Measurements from ENCODE around the gene KLHL30.
"Not testable (repeated sequence)": the region's sequence is repeated elsewhere in the genome, so short reads cannot be mapped to it uniquely, and the experiment has no call there.

The KLHL30 gene

GRCh38 chr2:238101891-238102841, 36.3 kb upstream of the KLHL30 start:
- DNase-seq (ENCODE audit: low read depth in 2 of 2, low spot score in 1 of 2), result no peak

GRCh38 chr2:238102865-238103264, 35.6 kb upstream of the KLHL30 start:
- no peak for DNase-seq (ENCODE audit: low read depth in 2 of 2, low spot score in 1 of 2)

- no peak for DNase-seq (ENCODE audit: low read depth in 2 of 2, low spot score in 1 of 2)
These were observed 34.8 kb upstream of the KLHL30 start for GRCh38 chr2:238103465-238104225.

GRCh38 chr2:238104226-238104690, 34.2 kb upstream of the KLHL30 start:
- DNase-seq (ENCODE audit: low read depth in 2 of 2, low spot score in 1 of 2), result no peak

- no peak for DNase-seq (ENCODE audit: low read depth in 2 of 2, low spot score in 1 of 2)
These were observed 33.6 kb upstream of the KLHL30 start for GRCh38 chr2:238104691-238105371.

- DNase-seq (ENCODE audit: low read depth in 2 of 2, low spot score in 1 of 2), result no peak
These were observed 32.7 kb upstream of the KLHL30 start for GRCh38 chr2:238105506-238106338.

- DNase-seq (ENCODE audit: low read depth in 2 of 2, low spot score in 1 of 2), result no peak
These were observed 32.1 kb upstream of the KLHL30 start for GRCh38 chr2:238106339-238106697.

GRCh38 chr2:238106698-238107524, 31.6 kb upstream of the KLHL30 start:
- no peak for DNase-seq (ENCODE audit: low read depth in 2 of 2, low spot score in 1 of 2)

- DNase-seq (ENCODE audit: low read depth in 2 of 2, low spot score in 1 of 2), result no peak
These were observed 30.7 kb upstream of the KLHL30 start for GRCh38 chr2:238107525-238108422.

GRCh38 chr2:238108423-238109183, 29.9 kb upstream of the KLHL30 start:
- DNase-seq (ENCODE audit: low read depth in 2 of 2, low spot score in 1 of 2), result no peak

GRCh38 chr2:238113611-238114010, 24.9 kb upstream of the KLHL30 start:
- no peak for DNase-seq (ENCODE audit: low read depth in 2 of 2, low spot score in 1 of 2)

- no peak for DNase-seq (ENCODE audit: low read depth in 2 of 2, low spot score in 1 of 2)
These were observed 24.1 kb upstream of the KLHL30 start for GRCh38 chr2:238114331-238114841.

- no peak for DNase-seq (ENCODE audit: low read depth in 2 of 2, low spot score in 1 of 2)
These were observed 23.4 kb upstream of the KLHL30 start for GRCh38 chr2:238114851-238115660.

GRCh38 chr2:238115709-238116108, 22.8 kb upstream of the KLHL30 start:
- DNase-seq (ENCODE audit: low read depth in 2 of 2, low spot score in 1 of 2), result not testable (repeated sequence)

GRCh38 chr2:238116298-238117198, 21.9 kb upstream of the KLHL30 start:
- no peak for DNase-seq (ENCODE audit: low read depth in 2 of 2, low spot score in 1 of 2)
